ENCODE measurements around the gene CHTF8.

DNA sequence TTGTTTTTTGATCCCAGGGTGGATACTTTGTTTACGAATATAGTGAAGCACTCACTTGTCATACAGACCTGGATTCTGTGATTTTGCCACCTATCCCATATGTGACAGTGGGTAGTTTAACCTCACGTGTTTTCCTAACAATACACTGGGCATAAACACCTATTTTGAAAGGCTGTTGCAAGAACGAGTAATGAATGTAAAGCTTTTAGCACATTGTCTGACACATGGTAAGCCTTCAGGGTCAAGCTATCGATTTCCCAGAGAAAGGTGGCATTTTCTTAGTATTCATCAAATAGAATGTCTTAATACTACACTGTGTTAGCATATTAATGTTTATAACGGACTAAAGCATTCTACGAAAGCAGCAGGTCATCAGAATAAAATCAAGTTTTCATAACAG lies 1.9 kb downstream of the CHTF8 start:
- TF ChIP-seq, protein P1, sequence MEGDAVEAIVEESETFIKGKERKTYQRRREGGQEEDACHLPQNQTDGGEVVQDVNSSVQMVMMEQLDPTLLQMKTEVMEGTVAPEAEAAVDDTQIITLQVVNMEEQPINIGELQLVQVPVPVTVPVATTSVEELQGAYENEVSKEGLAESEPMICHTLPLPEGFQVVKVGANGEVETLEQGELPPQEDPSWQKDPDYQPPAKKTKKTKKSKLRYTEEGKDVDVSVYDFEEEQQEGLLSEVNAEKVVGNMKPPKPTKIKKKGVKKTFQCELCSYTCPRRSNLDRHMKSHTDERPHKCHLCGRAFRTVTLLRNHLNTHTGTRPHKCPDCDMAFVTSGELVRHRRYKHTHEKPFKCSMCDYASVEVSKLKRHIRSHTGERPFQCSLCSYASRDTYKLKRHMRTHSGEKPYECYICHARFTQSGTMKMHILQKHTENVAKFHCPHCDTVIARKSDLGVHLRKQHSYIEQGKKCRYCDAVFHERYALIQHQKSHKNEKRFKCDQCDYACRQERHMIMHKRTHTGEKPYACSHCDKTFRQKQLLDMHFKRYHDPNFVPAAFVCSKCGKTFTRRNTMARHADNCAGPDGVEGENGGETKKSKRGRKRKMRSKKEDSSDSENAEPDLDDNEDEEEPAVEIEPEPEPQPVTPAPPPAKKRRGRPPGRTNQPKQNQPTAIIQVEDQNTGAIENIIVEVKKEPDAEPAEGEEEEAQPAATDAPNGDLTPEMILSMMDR (IDR thresholded peaks at IDR 0.05), result no peak
- no peak for TF ChIP-seq POLR2A (IDR thresholded peaks at IDR 0.05)

Measured in breast epithelium (tissue), 3 donors.